Activated naive CD8-positive, alpha-beta T cell treated with anti-CD3 and anti-CD28 coated beads, Interleukin-2, amount 10 ng/mL, durations not matched to agents 7 days and 5 days (primary cell): Measurements from ENCODE around the gene FSTL4. TPM values are rescaled to one million over a fixed set of nuclear protein-coding genes. Genes with fewer than 3 reads are reported as not detected.

ENCODE experiments used
- ATAC-seq: fragments of 150-1000 bp; cut with Tn5 transposase; one replicate; pipeline ENCODE4 v1.10.0; 2021; ENCODE audit warnings: low read depth, moderate library complexity
- POLR2A ChIA-PET: fragments of 350-600 bp; sonication (Branson Sonifier 250); formaldehyde crosslinking; loops from one replicate; lab custom pipeline; 2021; ENCODE audit warnings: antibody characterized with exemption; lab: Charles Lee
- DNase-seq: peaks from one replicate; pipeline ENCODE4 v3.0.0; 2021
- H3K27ac Mint-ChIP-seq: one replicate; pipeline ENCODE4 v1.8.0; 2022; ENCODE audit warnings: mild to moderate bottlenecking, mixed read lengths
- H3K27me3 Mint-ChIP-seq: one replicate; pipeline ENCODE4 v1.8.0; 2022; ENCODE audit warnings: mild to moderate bottlenecking, moderate library complexity, mixed read lengths
- H3K36me3 Mint-ChIP-seq: one replicate; pipeline ENCODE4 v1.8.0; 2021; ENCODE audit warnings: mild to moderate bottlenecking, mixed read lengths
- H3K4me1 Mint-ChIP-seq: one replicate; pipeline ENCODE4 v1.8.0; 2021; ENCODE audit warnings: mixed read lengths
- H3K4me3 Mint-ChIP-seq: one replicate; pipeline ENCODE4 v1.8.0; 2022; ENCODE audit warnings: mild to moderate bottlenecking, moderate library complexity, mixed read lengths
- H3K9me3 Mint-ChIP-seq: one replicate; pipeline ENCODE4 v1.8.0; 2021; ENCODE audit warnings: mixed read lengths
- total RNA-seq, 2 experiments: library from RNA; stranded (reverse); gene quantifications; one replicate each; pipeline ENCODE4 v1.2.3, GENCODE V29; 2021

FSTL4 gene
- total RNA-seq, 2 experiments from 2014 or later = 0.26 to 0.83 TPM

GRCh38 chr5:133274597-133274935, 337.8 kb downstream of the FSTL4 start:
- DNase-seq = no peak
- no peaks in the 10 kb centered on the region for H3K27me3 Mint-ChIP-seq
- POLR2A ChIA-PET = no interaction called here
- no peaks in the 10 kb centered on the region for H3K4me1 Mint-ChIP-seq
- H3K27ac Mint-ChIP-seq = no peak overlapping the region
- H3K4me3 Mint-ChIP-seq = no peak overlapping the region
- no peaks in the 10 kb centered on the region for H3K9me3 Mint-ChIP-seq
- no peaks in the 10 kb centered on the region for H3K36me3 Mint-ChIP-seq
- ATAC-seq = no peak

- no peaks in the 10 kb centered on the region for H3K4me1 Mint-ChIP-seq
- no peaks in the 10 kb centered on the region for H3K27me3 Mint-ChIP-seq
- POLR2A ChIA-PET = no interaction called here
- DNase-seq = no peak
- H3K36me3 Mint-ChIP-seq = no peaks in the 10 kb centered on the region
- H3K4me3 Mint-ChIP-seq = no peak overlapping the region
- no peak for ATAC-seq
- H3K27ac Mint-ChIP-seq = no peak overlapping the region
- no peaks in the 10 kb centered on the region for H3K9me3 Mint-ChIP-seq
These were observed 338.4 kb downstream of the FSTL4 start for GRCh38 chr5:133273661-133274596.

GRCh38 chr5:133272345-133272744, 340.0 kb downstream of the FSTL4 start:
- Mint-ChIP-seq H3K27ac (no peak overlapping the region), H3K4me1 (no peaks in the 10 kb centered on the region), H3K27me3 (no peaks in the 10 kb centered on the region), H3K4me3 (no peak overlapping the region), H3K36me3 (no peaks in the 10 kb centered on the region), H3K9me3 (no peaks in the 10 kb centered on the region)
- DNase-seq (no peak), ATAC-seq (no peak)
- POLR2A ChIA-PET = no interaction called here

- H3K4me3 Mint-ChIP-seq = no peak overlapping the region
- no peaks in the 10 kb centered on the region for H3K27me3 Mint-ChIP-seq
- no peaks in the 10 kb centered on the region for H3K36me3 Mint-ChIP-seq
- H3K9me3 Mint-ChIP-seq = no peaks in the 10 kb centered on the region
- POLR2A ChIA-PET = no interaction called here
- no peak overlapping the region for H3K27ac Mint-ChIP-seq
- ATAC-seq (no peak), DNase-seq (no peak)
- no peaks in the 10 kb centered on the region for H3K4me1 Mint-ChIP-seq
These were observed 340.7 kb downstream of the FSTL4 start for GRCh38 chr5:133271606-133272005.

GRCh38 chr5:133269691-133270090, 342.6 kb downstream of the FSTL4 start:
- Mint-ChIP-seq H3K27ac (no peak overlapping the region), H3K4me1 (no peaks in the 10 kb centered on the region), H3K4me3 (no peak overlapping the region), H3K36me3 (no peaks in the 10 kb centered on the region), H3K27me3 (no peaks in the 10 kb centered on the region), H3K9me3 (no peaks in the 10 kb centered on the region)
- POLR2A ChIA-PET = no interaction called here
- no peak for DNase-seq
- no peak for ATAC-seq

- POLR2A ChIA-PET = no interaction called here
- no peak overlapping the region for H3K4me3 Mint-ChIP-seq
- peaks cover 2% of the 10 kb centered on the region for H3K27me3 Mint-ChIP-seq
- DNase-seq (no peak), ATAC-seq (no peak)
- H3K4me1 Mint-ChIP-seq = no peaks in the 10 kb centered on the region
- H3K36me3 Mint-ChIP-seq = no peaks in the 10 kb centered on the region
- no peak overlapping the region for H3K27ac Mint-ChIP-seq
- H3K9me3 Mint-ChIP-seq = no peaks in the 10 kb centered on the region
These were observed 344.7 kb downstream of the FSTL4 start for GRCh38 chr5:133267601-133268000.

- POLR2A ChIA-PET = no interaction called here
- Mint-ChIP-seq H3K36me3 (no peaks in the 10 kb centered on the region), H3K27me3 (peaks cover 2% of the 10 kb centered on the region), H3K9me3 (no peaks in the 10 kb centered on the region), H3K4me1 (no peaks in the 10 kb centered on the region), H3K27ac (no peak overlapping the region), H3K4me3 (no peak overlapping the region)
- DNase-seq (no peak), ATAC-seq (no peak)
These were observed 345.4 kb downstream of the FSTL4 start for GRCh38 chr5:133266966-133267365.

- no peak for ATAC-seq
- H3K27ac Mint-ChIP-seq = no peak overlapping the region
- H3K27me3 Mint-ChIP-seq = peaks cover 2% of the 10 kb centered on the region
- H3K9me3 Mint-ChIP-seq = no peaks in the 10 kb centered on the region
- H3K36me3 Mint-ChIP-seq = no peaks in the 10 kb centered on the region
- H3K4me1 Mint-ChIP-seq = no peaks in the 10 kb centered on the region
- POLR2A ChIA-PET = no interaction called here
- DNase-seq = no peak
- no peak overlapping the region for H3K4me3 Mint-ChIP-seq
These were observed 345.8 kb downstream of the FSTL4 start for GRCh38 chr5:133266527-133266878.

- no peaks in the 10 kb centered on the region for H3K4me1 Mint-ChIP-seq
- H3K27me3 Mint-ChIP-seq = peaks cover 2% of the 10 kb centered on the region
- no peaks in the 10 kb centered on the region for H3K9me3 Mint-ChIP-seq
- H3K27ac Mint-ChIP-seq = no peak overlapping the region
- no peaks in the 10 kb centered on the region for H3K36me3 Mint-ChIP-seq
- H3K4me3 Mint-ChIP-seq = no peak overlapping the region
- POLR2A ChIA-PET = no interaction called here
- ATAC-seq (no peak), DNase-seq (no peak)
These were observed 346.4 kb downstream of the FSTL4 start for GRCh38 chr5:133265720-133266526.

GRCh38 chr5:133265257-133265656, 347.1 kb downstream of the FSTL4 start:
- H3K4me3 Mint-ChIP-seq = no peak overlapping the region
- no peak for DNase-seq
- no peak overlapping the region for H3K27ac Mint-ChIP-seq
- H3K36me3 Mint-ChIP-seq = no peaks in the 10 kb centered on the region
- no peaks in the 10 kb centered on the region for H3K4me1 Mint-ChIP-seq
- H3K27me3 Mint-ChIP-seq = peaks cover 2% of the 10 kb centered on the region
- POLR2A ChIA-PET = no interaction called here
- no peaks in the 10 kb centered on the region for H3K9me3 Mint-ChIP-seq
- ATAC-seq = no peak

GRCh38 chr5:133262690-133263089, 349.7 kb downstream of the FSTL4 start:
- DNase-seq (no peak), ATAC-seq (no peak)
- H3K27me3 Mint-ChIP-seq = peaks cover 2% of the 10 kb centered on the region
- peaks cover 14% of the 10 kb centered on the region for H3K4me1 Mint-ChIP-seq
- no peak overlapping the region for H3K27ac Mint-ChIP-seq
- no peaks in the 10 kb centered on the region for H3K9me3 Mint-ChIP-seq
- H3K4me3 Mint-ChIP-seq = no peak overlapping the region
- H3K36me3 Mint-ChIP-seq = no peaks in the 10 kb centered on the region
- POLR2A ChIA-PET = no interaction called here

GRCh38 chr5:133261993-133262392, 350.3 kb downstream of the FSTL4 start:
- Mint-ChIP-seq H3K27me3 (peaks cover 2% of the 10 kb centered on the region), H3K27ac (no peak overlapping the region), H3K4me1 (peaks cover 14% of the 10 kb centered on the region), H3K4me3 (no peak overlapping the region), H3K9me3 (no peaks in the 10 kb centered on the region), H3K36me3 (no peaks in the 10 kb centered on the region)
- DNase-seq (no peak), ATAC-seq (no peak)
- POLR2A ChIA-PET = no interaction called here

GRCh38 chr5:133260715-133261114, 351.6 kb downstream of the FSTL4 start:
- DNase-seq = no peak
- POLR2A ChIA-PET = no interaction called here
- Mint-ChIP-seq H3K36me3 (no peaks in the 10 kb centered on the region), H3K4me3 (no peak overlapping the region), H3K27me3 (peaks cover 2% of the 10 kb centered on the region), H3K9me3 (no peaks in the 10 kb centered on the region), H3K4me1 (peaks cover 14% of the 10 kb centered on the region), H3K27ac (no peak overlapping the region)
- ATAC-seq = no peak
